Pancreas (tissue), 10 donors: ENCODE measurements around the gene RNASE13. TPM values are rescaled to one million over a fixed set of nuclear protein-coding genes. Genes with fewer than 3 reads are reported as not detected.

Experiments
- ATAC-seq, 4 donors: fragments of 200-7000 bp; cut with Tn5 transposase; one replicate each; pipeline versions ENCODE4 v1.8.0 to v1.9.1; 2020; ENCODE audit warnings: mild to moderate bottlenecking in 4 of 4, moderate library complexity in 4 of 4
- DNase-seq, 6 donors: peaks; one replicate each; pipeline ENCODE4 v3.0.0-alpha.2; 2020
- FAIRE-seq: peaks from 2 replicates; lab custom pipeline; 2012; peaks lifted over from hg19 to GRCh38; lab: Jason Lieb, UNC
- H3K27ac ChIP-seq, 4 donors: fragments of 200-600 bp; sonication (generic); 1 replicate in 3 of 4; 2 replicates in 1 of 4; pipeline versions ENCODE4 v1.5.0 to v1.8.0; 2020
- H3K27me3 ChIP-seq, 4 donors: fragments of 200-600 bp; one replicate each; pipeline ENCODE4 v1.8.0; 2021
- H3K36me3 ChIP-seq, 3 donors: fragments of 200-600 bp; sonication (generic) in 1 of 3; one replicate each; pipeline versions ENCODE4 v1.5.0 to v1.8.0; 2020 to 2021
- H3K4me1 ChIP-seq, 3 donors: fragments of 200-600 bp; one replicate each; pipeline ENCODE4 v1.8.0; 2021
- H3K4me3 ChIP-seq, 4 donors: fragments of 200-600 bp; sonication (generic) in 2 of 4; one replicate each; pipeline versions ENCODE4 v1.5.0 to v1.8.0; 2020 to 2021
- H3K9me3 ChIP-seq, 4 donors: fragments of 200-600 bp; one replicate each; pipeline ENCODE4 v1.8.0; 2021
- WGBS, 2 donors: extraction: QIAGEN DNeasy Blood & Tissue Kit; methylation state at CpG; one replicate each; pipeline ENCODE4 v1.1.7; 2013; 5-methylcytosine and 5-hydroxymethylcytosine counted together
- intact Hi-C, 3 donors: fragments of 100-400 bp; cut with DNase I; formaldehyde crosslinking; loops; one replicate each; pipeline versions ENCODE4 v1.11.1 to v1.14.2; 2022
- polyA plus RNA-seq, 2 donors: library from polyadenylated mRNA; stranded (reverse); fragments of 200-250 nt; gene quantifications; one replicate each; pipeline ENCODE4 v1.2.3, GENCODE V29; 2013
- total RNA-seq, 6 donors: library from RNA; stranded (reverse); fragmentation: NEBNext Ultra II Directional in 4 of 6; extraction: Animal tissue kit (Norgen Biotek cat#: 25700) in 4 of 6; gene quantifications; one replicate each; pipeline versions ENCODE4 v1.2.1 to v1.2.4, GENCODE V29; 2021 to 2023
- TF ChIP-seq, protein P1 (sequence below), 4 donors: fragments of 200-600 bp; sonication (generic) in 3 of 4; IDR thresholded peaks; one replicate each; pipeline versions ENCODE4 v1.5.0 to v1.8.0; 2021; ENCODE audit warnings: antibody characterized with exemption in 4 of 4
- donor health status: healthy with polysubstance abuse.
- donor health status: DM: no; HTN: no; CAD: no; lungs with moderate emphysema.
- donor health status: DM: no; HTN: no; CAD: no.
- donor health status: control.
- donor health status: control.
- donor health status: Bipolar disorder and iron deficiency.
- donor health status: DM: yes; HTN: yes; CAD: no.
- donor health status: DM: no; HTN: no; CAD: no.
- donor health status: DM: no; HTN: no; CAD: no.
- donor health status: DM: yes; HTN: yes; CAD: no.

RNASE13 gene
- total and polyA plus RNA-seq, 8 donors: 0.08 to 0.23 (median 0.13) TPM; not detected in 4

- H3K4me3 ChIP-seq: no peak overlapping the region
- no peak for ATAC-seq
- no peaks in the 10 kb centered on the region for H3K9me3 ChIP-seq
- intact Hi-C loops: no loop called here
- no peaks in the 10 kb centered on the region for H3K27me3 ChIP-seq
- DNase-seq: no peak
- TF ChIP-seq, protein P1, sequence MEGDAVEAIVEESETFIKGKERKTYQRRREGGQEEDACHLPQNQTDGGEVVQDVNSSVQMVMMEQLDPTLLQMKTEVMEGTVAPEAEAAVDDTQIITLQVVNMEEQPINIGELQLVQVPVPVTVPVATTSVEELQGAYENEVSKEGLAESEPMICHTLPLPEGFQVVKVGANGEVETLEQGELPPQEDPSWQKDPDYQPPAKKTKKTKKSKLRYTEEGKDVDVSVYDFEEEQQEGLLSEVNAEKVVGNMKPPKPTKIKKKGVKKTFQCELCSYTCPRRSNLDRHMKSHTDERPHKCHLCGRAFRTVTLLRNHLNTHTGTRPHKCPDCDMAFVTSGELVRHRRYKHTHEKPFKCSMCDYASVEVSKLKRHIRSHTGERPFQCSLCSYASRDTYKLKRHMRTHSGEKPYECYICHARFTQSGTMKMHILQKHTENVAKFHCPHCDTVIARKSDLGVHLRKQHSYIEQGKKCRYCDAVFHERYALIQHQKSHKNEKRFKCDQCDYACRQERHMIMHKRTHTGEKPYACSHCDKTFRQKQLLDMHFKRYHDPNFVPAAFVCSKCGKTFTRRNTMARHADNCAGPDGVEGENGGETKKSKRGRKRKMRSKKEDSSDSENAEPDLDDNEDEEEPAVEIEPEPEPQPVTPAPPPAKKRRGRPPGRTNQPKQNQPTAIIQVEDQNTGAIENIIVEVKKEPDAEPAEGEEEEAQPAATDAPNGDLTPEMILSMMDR (IDR thresholded peaks at IDR 0.05): no peak
- H3K4me1 ChIP-seq: no peaks in the 10 kb centered on the region
- peaks cover 0 to 66% (median 11%) of the 10 kb centered on the region in 3 donors for H3K36me3 ChIP-seq
- H3K27ac ChIP-seq: no peak overlapping the region
- 85 to 86% methylated on average over 10 of the region's 10 CpGs for WGBS, 2 donors
- FAIRE-seq: no peak
Observed at GRCh38 chr14:21078726-21079125, 44.1 kb upstream of the RNASE13 start.

- TF ChIP-seq, protein P1 (IDR thresholded peaks at IDR 0.05): no peak
- no peak for DNase-seq
- ATAC-seq: no peak
- Histone ChIP-seq H3K27ac (no peak overlapping the region), H3K4me1 (no peaks in the 10 kb centered on the region), H3K27me3 (no peaks in the 10 kb centered on the region), H3K9me3 (no peaks in the 10 kb centered on the region), H3K36me3 (peaks cover 0 to 66% (median 13%) of the 10 kb centered on the region in 3 donors), H3K4me3 (no peak overlapping the region)
- no peak for FAIRE-seq
- intact Hi-C loops: no loop called here
- 91 to 95% methylated on average over 5 of the region's 5 CpGs for WGBS, 2 donors
Observed at GRCh38 chr14:21078287-21078686, 43.7 kb upstream of the RNASE13 start.

DNA sequence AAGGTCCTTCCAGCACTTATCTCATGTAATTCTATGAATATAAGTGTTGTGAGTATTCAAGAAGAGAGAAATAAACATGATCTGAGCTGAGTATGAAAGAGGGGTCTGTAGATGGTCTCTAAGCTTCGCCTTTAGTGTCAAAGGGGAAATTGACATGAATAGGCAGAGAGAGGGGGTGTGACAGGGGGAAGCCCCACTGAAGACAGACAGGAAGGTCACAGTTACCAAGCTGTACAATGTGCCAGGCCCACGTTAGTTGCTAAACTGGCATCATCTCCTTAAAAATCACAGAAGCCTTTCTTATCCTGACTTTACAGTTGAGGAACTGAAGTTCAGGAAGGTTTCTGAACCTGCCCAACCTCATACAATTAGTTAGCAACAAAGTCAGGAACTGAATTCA is 43.1 kb upstream of the RNASE13 start:
- intact Hi-C loops: no loop called here
- TF ChIP-seq, protein P1 (IDR thresholded peaks at IDR 0.05): no peak
- Histone ChIP-seq H3K9me3 (no peaks in the 10 kb centered on the region), H3K27ac (no peak overlapping the region), H3K4me1 (no peaks in the 10 kb centered on the region), H3K36me3 (peaks cover 0 to 66% (median 13%) of the 10 kb centered on the region in 3 donors), H3K4me3 (no peak overlapping the region), H3K27me3 (no peaks in the 10 kb centered on the region)
- FAIRE-seq (no peak), ATAC-seq (no peak), DNase-seq (no peak)
- WGBS, 2 donors: 81 to 88% methylated on average over 2 of the region's 2 CpGs

GRCh38 chr14:21075719-21076437 is 41.3 kb upstream of the RNASE13 start:
- Histone ChIP-seq H3K27ac (no peak overlapping the region), H3K27me3 (no peaks in the 10 kb centered on the region), H3K4me3 (no peak overlapping the region), H3K9me3 (no peaks in the 10 kb centered on the region), H3K4me1 (no peaks in the 10 kb centered on the region), H3K36me3 (peaks cover 0 to 48% (median 13%) of the 10 kb centered on the region in 3 donors)
- ATAC-seq (no peak), DNase-seq (no peak), FAIRE-seq (no peak)
- TF ChIP-seq, protein P1 (IDR thresholded peaks at IDR 0.05): no peak
- 84 to 88% methylated on average over 9 of the region's 9 CpGs for WGBS, 2 donors
- intact Hi-C loops: no loop called here
